K562 (cell line): Measurements from ENCODE around the gene LTBP4. TPM values are rescaled to one million over a fixed set of nuclear protein-coding genes. Genes with fewer than 3 reads are reported as not detected.

Experiments used
- ATAC-seq: fragments of 200-7000 bp; cut with Tn5 transposase; 3 replicates; pipeline ENCODE4 v1.9.1; 2020; ENCODE audit warnings: moderate library complexity
- BruUV-seq: library from RNA; stranded (reverse); fragments of 400-500 nt; replicated peaks from 2 replicates; lab custom pipeline; 2021; lab: Mats Ljungman, UMichigan
- CTCF ChIA-PET: fragments of 300-600 bp; formaldehyde crosslinking; extraction: SDS; loops from one replicate; lab custom pipeline; 2021; ENCODE audit warnings: low intra/inter-chr PET ratio; lab: Yijun Ruan, JAX
- POLR2A ChIA-PET: fragments of 300-600, 350-650 bp; sonication (Branson Sonifier 250); formaldehyde crosslinking; extraction: SDS; loops from one replicate; lab custom pipeline; 2021; ENCODE audit warnings: antibody characterized with exemption, inconsistent platforms; lab: Yijun Ruan, JAX
- DNase-seq, 4 experiments: peaks; one replicate each; pipeline versions ENCODE4 v3.0.0 to v3.0.0-alpha.2; 2011 to 2018; ENCODE audit warnings: low spot score in 3 of 4, mixed read lengths in 3 of 4; ENCODE audit errors: extremely low read depth in 1 of 4
- FAIRE-seq: peaks from 2 replicates; lab custom pipeline; 2011; peaks lifted over from hg19 to GRCh38; lab: Jason Lieb, UNC
- H2AFZ ChIP-seq: 2 replicates; pipeline ENCODE4 v1.6.0; 2011; ENCODE audit warnings: low read depth, low read length, control low read depth, inconsistent platforms
- H3K27ac ChIP-seq: fragments of 200-600 bp; 3 replicates; pipeline ENCODE4 v1.8.0; 2011; ENCODE audit warnings: low read depth, mild to moderate bottlenecking, control low read depth, inconsistent platforms, low read length, moderate library complexity, mixed read lengths; ENCODE audit errors: extremely low read depth
- H3K27me3 ChIP-seq, 2 experiments: fragments of 300-600 bp in 1 of 2; 2 replicates in 1 of 2; 3 replicates in 1 of 2; pipeline versions ENCODE4 v1.6.0 to v1.8.0; 2011; ENCODE audit warnings: inconsistent platforms in 2 of 2, low read length in 2 of 2, mild to moderate bottlenecking in 1 of 2, mixed read lengths in 1 of 2, moderate library complexity in 1 of 2; ENCODE audit not compliant: control insufficient read depth in 2 of 2, insufficient read depth in 2 of 2
- H3K36me3 ChIP-seq: fragments of 300-600 bp; 3 replicates; pipeline ENCODE4 v1.8.0; 2011; ENCODE audit warnings: mild to moderate bottlenecking, low read length, inconsistent platforms; ENCODE audit not compliant: control insufficient read depth, insufficient read depth
- H3K4me1 ChIP-seq, 2 experiments: fragments of 200-600 bp in 1 of 2; replicated peaks in 1 of 2; 2 replicates in 1 of 2; 3 replicates in 1 of 2; pipeline versions ENCODE4 v1.5.1 to v1.8.0; 2011; ENCODE audit warnings: inconsistent platforms in 2 of 2, low read length in 2 of 2, mild to moderate bottlenecking in 1 of 2, mixed read lengths in 1 of 2, moderate library complexity in 1 of 2; ENCODE audit not compliant: control insufficient read depth in 2 of 2, insufficient read depth in 2 of 2
- H3K4me2 ChIP-seq: 2 replicates; pipeline ENCODE4 v1.6.1; 2011; ENCODE audit warnings: low read length, control low read depth, inconsistent platforms, mixed read lengths; ENCODE audit not compliant: insufficient read depth
- H3K4me3 ChIP-seq: fragments of 200-600 bp; sonication (generic), shearing (Covaris generic); 2 replicates; pipeline ENCODE4 v1.5.1; 2016; ENCODE audit warnings: control low read depth, inconsistent platforms
- H3K79me2 ChIP-seq: fragments of 200-600 bp; 3 replicates; pipeline ENCODE4 v1.8.0; 2011; ENCODE audit warnings: low read length, inconsistent platforms; ENCODE audit not compliant: control insufficient read depth, insufficient read depth
- H3K9ac ChIP-seq, 2 experiments: 2 replicates each; pipeline versions ENCODE4 v1.6.0 to v1.6.1; 2011; ENCODE audit warnings: low read depth in 2 of 2, low read length in 2 of 2, control low read depth in 1 of 2, inconsistent platforms in 1 of 2, mild to moderate bottlenecking in 1 of 2, mixed read lengths in 1 of 2; ENCODE audit not compliant: insufficient read depth in 1 of 2
- H3K9me1 ChIP-seq: one replicate; pipeline ENCODE4 v1.6.0; 2011; ENCODE audit warnings: inconsistent platforms, mild to moderate bottlenecking, low read length, moderate library complexity; ENCODE audit not compliant: control insufficient read depth, insufficient read depth
- H3K9me3 ChIP-seq: replicated peaks from 2 replicates; pipeline ENCODE4 v1.5.1; 2011; ENCODE audit warnings: low read depth, low read length, inconsistent platforms; ENCODE audit not compliant: control insufficient read depth, insufficient read depth
- H4K20me1 ChIP-seq: replicated peaks from 2 replicates; pipeline ENCODE4 v1.6.1; 2011; ENCODE audit warnings: low read length, inconsistent platforms, mixed read lengths; ENCODE audit not compliant: control insufficient read depth, insufficient read depth
- CBFA2T2 ChIP-seq: fragments of 450-650 bp; conservative IDR thresholded peaks from 2 replicates; pipeline ENCODE4 v1.6.1; 2017; ENCODE audit warnings: mild to moderate bottlenecking
- HDAC2 ChIP-seq: fragments of 450-650 bp; IDR thresholded peaks from 2 replicates; pipeline ENCODE4 v1.6.1; 2016; ENCODE audit warnings: mild to moderate bottlenecking
- KDM1A ChIP-seq, 2 experiments: fragments of 450-650 bp; IDR thresholded peaks; 2 replicates each; pipeline ENCODE4 v1.6.1; 2016; ENCODE audit warnings: mild to moderate bottlenecking in 2 of 2
- MTA2 ChIP-seq: fragments of 450-650 bp; IDR thresholded peaks from 2 replicates; pipeline ENCODE4 v1.6.1; 2016; ENCODE audit warnings: low read depth
- RBFOX2 ChIP-seq: fragments of 200-400 bp; formaldehyde crosslinking; IDR thresholded peaks from 2 replicates; pipeline ENCODE4 v1.6.1; 2017; ENCODE audit warnings: low read depth, mild to moderate bottlenecking, low read length, moderate library complexity
- ZNF121 ChIP-seq: sonication (generic); formaldehyde crosslinking; conservative IDR thresholded peaks from 2 replicates; pipeline ENCODE4 v1.8.0; 2022; ENCODE audit warnings: missing genetic modification reagents
- ZNF354B ChIP-seq: fragments of 250-450 bp; sonication (Bioruptor Pico); IDR thresholded peaks from 2 replicates; pipeline ENCODE4 v1.4.0; 2020
- WGBS: fragments of 100-300 bp; shearing (Covaris generic); methylation state at CpG from one replicate; pipeline ENCODE4 v1.1.6; 2016; ENCODE audit warnings: low coverage, mixed read lengths; ENCODE audit not compliant: insufficient coverage; ENCODE audit errors: missing lambda C conversion rate; 5-methylcytosine and 5-hydroxymethylcytosine counted together
- in situ Hi-C: fragments of 300-500 bp; cut with MboI; formaldehyde crosslinking; loops from 4 replicates; pipeline ENCODE4 v1.15.0; 2018; ENCODE audit warnings: inconsistent platforms, mixed read lengths
- intact Hi-C: fragments of 100-400 bp; cut with micrococcal nuclease; formaldehyde crosslinking; loops from 2 replicates; pipeline ENCODE4 v1.14.2; 2022
- polyA plus RNA-seq, 8 experiments: library from polyadenylated mRNA; depleted of rRNA in 4 of 8; stranded (reverse) in 5 of 8; unstranded in 3 of 8; fragments of >200 nt; fragmentation: Nextera tagmentation in 2 of 8; fragmentation: Illumina TruSeq in 1 of 8; extraction: Ambion mirVana in 2 of 8; extraction: Trizol in 1 of 8; gene quantifications; 2 replicates each; pipeline versions ENCODE4 v1.2.1 to v1.2.3, GENCODE V29; 2011 to 2014; ENCODE audit warnings: inconsistent platforms in 1 of 8, missing spikeins in 1 of 8
- total RNA-seq, 7 experiments: library from RNA; depleted of rRNA in 6 of 7; stranded (reverse); fragments of >200 nt in 6 of 7; fragmentation: Illumina TruSeq in 2 of 7; extraction: Trizol in 2 of 7; gene quantifications; 2 replicates each; pipeline versions ENCODE4 v1.2.1 to v1.2.3, GENCODE V29; 2011 to 2021; ENCODE audit warnings: low replicate concordance in 1 of 7
- TF ChIP-seq, protein P1 (sequence below): fragments of 250-450 bp; sonication (Bioruptor Pico); IDR thresholded peaks from 2 replicates; pipeline ENCODE4 v1.9.0; 2021; ENCODE audit warnings: mild to moderate bottlenecking

Gene LTBP4
- total and polyA plus RNA-seq, 9 of the 15 experiments (the other 6 are each of a cell fraction or from before 2014, with no cell fraction given), result 0.35 to 160 (median 31.6) TPM

DNA sequence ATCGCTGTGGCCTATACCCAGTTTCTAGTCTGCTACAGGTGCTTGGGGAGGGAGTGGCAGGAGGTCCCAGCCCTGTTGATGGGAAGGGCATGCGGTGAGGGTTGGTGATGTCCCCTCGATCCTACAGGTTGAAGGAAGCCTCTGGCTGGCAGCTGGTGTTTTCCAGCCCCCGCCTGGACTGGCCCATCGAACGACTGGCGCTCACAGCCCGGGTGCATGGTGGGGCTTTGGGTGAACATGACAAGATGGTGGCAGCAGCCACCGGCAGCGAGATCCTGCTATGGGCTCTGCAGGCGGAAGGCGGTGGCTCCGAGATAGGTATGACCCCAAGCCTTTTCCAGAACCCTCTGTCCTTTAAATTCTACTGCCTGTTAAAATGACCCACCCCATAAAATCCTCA, 20.6 kb upstream of the LTBP4 start:
- peak overlapping the region in 1 of 2 experiments; percentile 79; a peak in 2 of 4 replicates for H3K9ac ChIP-seq
- WGBS, result 94% methylated on average over 13 of the region's 13 CpGs

DNA sequence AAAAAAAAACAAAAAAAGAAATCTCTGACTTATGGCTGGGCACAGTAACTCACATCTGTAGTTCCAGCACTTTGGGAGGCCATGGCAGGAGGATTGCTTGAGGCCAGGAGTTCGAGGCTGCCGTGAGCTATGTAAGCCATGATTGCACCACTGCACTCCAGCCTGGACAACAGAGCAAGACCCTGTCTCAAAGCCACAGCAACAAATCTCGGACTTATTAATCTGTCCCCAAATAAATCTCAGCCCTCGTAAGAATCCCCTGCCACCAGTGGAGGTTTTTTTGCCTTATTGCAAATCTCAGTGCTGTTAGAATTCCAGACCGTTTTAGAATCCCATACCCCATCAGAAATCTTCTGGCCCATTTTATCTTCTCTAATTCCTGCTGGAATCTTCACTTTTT, 19.6 kb upstream of the LTBP4 start:
- Histone ChIP-seq H3K4me2 (no peak overlapping the region), H3K79me2 (peaks cover 7% of the 10 kb centered on the region; the same call in 2 of the 3 replicates), H3K27me3 (no peaks in the 10 kb centered on the region), H3K36me3 (peaks cover 21% of the 10 kb centered on the region; the same call in 1 of the 3 replicates), H2AFZ (no peak overlapping the region), H3K27ac (no peak overlapping the region), H4K20me1 (no peaks in the 10 kb centered on the region), H3K4me1 (peaks cover 17 to 34% of the 10 kb centered on the region in 2 experiments), H3K9me1 (no peaks in the 10 kb centered on the region), H3K9me3 (no peaks in the 10 kb centered on the region), H3K4me3 (no peak overlapping the region), H3K9ac (no peak overlapping the region)
- DNase-seq (no peak), ATAC-seq (no peak), FAIRE-seq (no peak)
- 77% methylated on average over 5 of the region's 5 CpGs for WGBS
- TF ChIP-seq ZNF121, result peak; percentile 59; the same call in 1 of the 2 replicates
- TF ChIP-seq HDAC2, result no peak
- TF ChIP-seq, protein P1, sequence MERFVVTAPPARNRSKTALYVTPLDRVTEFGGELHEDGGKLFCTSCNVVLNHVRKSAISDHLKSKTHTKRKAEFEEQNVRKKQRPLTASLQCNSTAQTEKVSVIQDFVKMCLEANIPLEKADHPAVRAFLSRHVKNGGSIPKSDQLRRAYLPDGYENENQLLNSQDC (CRISPR knock-in tag), result no peak
- no peak for TF ChIP-seq MTA2
- TF ChIP-seq CBFA2T2, result no peak
- peak; percentile 64 to 84; a peak in 3 of 4 replicates for TF ChIP-seq KDM1A (IDR thresholded peaks at IDR 0.05)
- BruUV-seq, result no TSS peak
- intact Hi-C loops, result no loop called here
- in situ Hi-C loops, result no loop called here
- ChIA-PET CTCF (no interaction called here), POLR2A (no interaction called here)

More for the DNA sequence above, 20.6 kb upstream of the LTBP4 start:
- Histone ChIP-seq H3K4me1 (peaks cover 17 to 42% of the 10 kb centered on the region in 2 experiments), H3K79me2 (peaks cover 7% of the 10 kb centered on the region; the same call in 2 of the 3 replicates), H3K9me1 (no peaks in the 10 kb centered on the region), H4K20me1 (no peaks in the 10 kb centered on the region), H2AFZ (no peak overlapping the region), H3K36me3 (peaks cover 21% of the 10 kb centered on the region; the same call in 1 of the 3 replicates), H3K27ac (peak overlapping the region; percentile 44; the same call in 2 of the 3 replicates), H3K4me2 (no peak overlapping the region), H3K27me3 (no peaks in the 10 kb centered on the region), H3K4me3 (no peak overlapping the region), H3K9me3 (no peaks in the 10 kb centered on the region)
- ATAC-seq (no peak), DNase-seq (no peak), FAIRE-seq (no peak)
- TF ChIP-seq ZNF354B (CRISPR knock-in tag) (no peak), RBFOX2 (0 out of 2 replicates have a peak, but pooled peaks have one; percentile 14)
- in situ Hi-C loops (no loop called here), intact Hi-C loops (no loop called here)
- ChIA-PET CTCF (no interaction called here), POLR2A (interaction anchor here (0.6 kb wide), 1 partner anchor 31 kb away, joined by 3 read pairs; no protein-coding TSS in a partner anchor)
- no TSS peak for BruUV-seq
